Activated naive CD8-positive, alpha-beta T cell treated with anti-CD3 and anti-CD28 coated beads, Interleukin-2, amount 50 U/mL, for 16 hours (primary cell): ENCODE data around the gene ABCA13.

ENCODE experiments used
- DNase-seq: peaks from one replicate; pipeline ENCODE4 v3.0.0-alpha.2; 2020; ENCODE audit warnings: low read depth, low spot score

Gene ABCA13

DNA sequence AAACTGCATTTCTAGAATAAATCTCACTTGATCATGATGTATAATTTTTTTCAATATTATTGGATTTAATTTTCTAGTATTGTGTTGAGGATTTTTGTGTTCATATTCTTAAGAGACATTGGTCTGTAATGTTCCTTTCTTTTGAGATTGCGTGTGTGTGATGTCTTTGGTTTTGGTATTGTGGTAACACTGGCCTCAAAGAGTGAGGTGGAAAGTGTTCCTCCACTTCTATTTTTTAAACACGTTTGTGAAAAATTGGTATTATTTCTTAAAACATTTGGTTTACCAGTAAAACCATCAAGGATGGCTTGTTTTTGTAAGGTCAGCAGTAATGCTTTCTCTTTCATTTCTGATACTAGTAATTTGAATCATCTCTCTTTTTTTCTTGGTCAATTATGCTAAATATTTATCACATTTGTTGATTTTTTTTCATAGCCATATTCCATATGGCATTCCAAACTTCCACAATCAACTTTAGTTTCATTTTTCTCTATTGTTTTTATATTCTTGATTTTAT lies 462.9 kb downstream of the ABCA13 start:
- no peak for DNase-seq

DNA sequence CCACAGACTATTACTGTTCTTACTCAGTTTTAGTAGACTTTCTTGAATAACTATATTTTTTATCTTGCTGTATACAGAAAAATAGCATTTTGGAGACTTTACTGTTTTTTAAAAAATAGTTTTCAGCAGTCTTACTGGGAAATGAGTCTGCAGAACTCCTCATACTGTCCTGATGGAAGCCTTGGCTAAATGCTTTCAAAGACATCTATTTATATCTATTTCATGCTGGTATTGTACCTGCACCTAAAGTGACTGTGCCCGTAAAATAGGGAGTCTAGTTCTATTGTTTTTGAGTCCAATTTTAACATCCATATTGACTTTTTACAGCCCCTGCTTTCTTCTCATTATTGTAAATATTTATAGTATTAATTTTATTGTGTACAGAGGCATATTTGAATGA lies 464.5 kb downstream of the ABCA13 start:
- no peak for DNase-seq

DNA sequence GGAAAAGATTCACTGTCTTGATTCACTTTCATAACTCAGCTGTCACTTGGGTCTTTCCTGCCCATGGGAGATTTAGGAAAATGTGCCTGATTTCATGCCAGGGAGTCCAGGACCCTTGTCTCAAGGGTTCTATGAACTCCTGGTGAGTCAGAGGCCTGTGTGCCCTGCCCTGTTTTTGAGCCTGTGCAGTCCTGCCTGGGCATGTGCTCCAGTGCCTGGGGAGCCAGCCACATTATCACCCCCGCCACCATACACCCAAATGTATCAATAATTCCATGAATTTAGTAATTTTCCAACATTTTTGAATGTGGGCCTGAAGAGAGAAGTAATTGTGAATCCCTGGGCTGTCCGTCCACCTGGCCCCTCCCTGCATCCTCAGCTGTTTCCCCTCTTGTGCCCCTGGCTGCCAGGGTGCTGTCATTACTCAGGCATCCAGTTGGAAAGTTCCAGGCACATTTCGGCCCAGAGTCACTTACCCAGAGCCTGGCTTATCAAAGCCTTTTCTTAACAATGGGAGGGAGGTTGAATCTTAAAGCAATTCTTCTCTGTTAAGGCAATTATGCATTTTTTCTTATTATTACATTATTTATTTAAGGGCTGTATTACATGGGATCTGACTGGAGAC lies 465.2 kb downstream of the ABCA13 start:
- no peak for DNase-seq

DNA sequence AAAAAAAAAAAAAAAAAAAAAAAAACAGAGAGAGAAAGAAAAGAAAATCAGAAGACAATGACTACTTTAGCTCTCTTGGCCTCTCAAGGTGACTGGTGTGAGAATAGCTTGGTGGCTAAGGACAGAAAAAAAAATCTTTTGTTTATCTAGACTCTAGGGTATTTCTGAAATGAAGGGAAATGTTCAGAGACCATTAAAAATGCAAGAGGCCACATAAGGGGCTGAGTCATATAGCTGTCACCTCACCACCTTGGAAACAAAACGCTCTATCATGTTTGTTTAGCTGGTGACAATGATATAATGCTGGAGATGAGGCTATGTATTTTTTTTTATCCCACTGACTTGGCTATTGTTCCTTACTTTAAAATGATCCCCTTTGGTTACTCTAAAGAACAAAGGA lies 466.1 kb downstream of the ABCA13 start:
- DNase-seq: no peak

DNA sequence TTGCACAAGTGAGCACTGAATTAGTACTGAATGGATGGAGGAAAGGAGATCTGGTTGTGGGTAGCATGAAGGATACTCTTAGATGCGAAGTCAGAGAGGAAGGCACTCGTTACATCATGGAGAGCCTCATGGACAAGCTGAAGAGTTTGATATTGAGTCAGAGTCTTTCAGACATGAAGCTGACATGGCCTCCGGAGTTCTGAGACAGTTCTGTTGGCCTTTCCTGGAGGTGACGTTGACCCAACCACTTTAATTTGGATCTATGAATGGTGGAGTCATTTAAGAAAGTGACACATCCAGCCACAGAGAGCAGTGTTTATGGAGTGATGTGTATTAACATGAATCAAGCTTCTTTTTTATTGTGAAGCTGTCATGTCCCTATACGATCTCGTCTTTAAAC lies 466.8 kb downstream of the ABCA13 start:
- no peak for DNase-seq

DNA sequence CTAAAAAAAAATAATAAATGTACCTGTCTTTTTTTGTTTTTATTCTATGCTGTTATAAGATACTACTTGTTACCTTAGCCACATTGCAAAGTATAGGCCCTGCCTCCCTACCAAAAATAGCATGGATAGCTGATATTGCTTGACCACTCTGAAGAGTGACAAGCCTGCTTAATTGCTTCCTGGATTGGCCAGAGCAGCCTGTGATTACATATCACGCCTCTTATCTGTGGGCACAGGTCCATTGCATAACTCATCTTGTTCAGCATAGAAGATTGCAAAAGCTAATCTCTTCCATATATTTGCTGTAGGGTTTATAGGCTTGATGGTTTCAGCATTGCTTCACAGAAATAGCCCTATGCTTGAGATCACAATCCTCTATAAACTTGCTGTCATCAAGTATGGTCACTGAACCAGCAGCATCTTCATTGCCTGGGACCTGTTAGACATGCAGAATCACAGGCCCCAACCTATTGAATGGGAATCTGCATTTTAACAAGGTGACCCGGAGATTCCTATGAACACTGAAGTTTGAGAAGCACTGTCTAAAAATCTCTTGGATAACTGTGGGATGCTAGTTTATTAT lies 472.3 kb downstream of the ABCA13 start:
- no peak for DNase-seq

DNA sequence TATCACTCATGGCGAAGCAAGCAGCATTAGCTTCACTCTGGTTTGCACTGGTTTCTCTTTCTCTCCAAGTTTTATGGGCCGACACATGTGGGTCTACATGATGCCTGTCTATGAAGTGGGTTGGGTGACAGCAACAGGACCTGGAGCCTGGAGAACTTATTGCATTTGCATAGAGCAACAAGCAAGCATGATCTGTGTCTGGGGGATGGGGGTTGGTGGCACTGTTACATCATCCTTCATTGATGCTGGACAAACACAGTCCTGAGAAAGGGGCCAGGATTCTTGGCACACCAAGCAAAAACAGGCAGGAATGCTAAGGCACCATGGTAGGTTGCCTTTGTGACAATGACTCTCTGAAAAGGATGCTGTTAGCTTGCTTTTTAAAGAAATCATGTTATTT lies 486.9 kb downstream of the ABCA13 start:
- no peak for DNase-seq

DNA sequence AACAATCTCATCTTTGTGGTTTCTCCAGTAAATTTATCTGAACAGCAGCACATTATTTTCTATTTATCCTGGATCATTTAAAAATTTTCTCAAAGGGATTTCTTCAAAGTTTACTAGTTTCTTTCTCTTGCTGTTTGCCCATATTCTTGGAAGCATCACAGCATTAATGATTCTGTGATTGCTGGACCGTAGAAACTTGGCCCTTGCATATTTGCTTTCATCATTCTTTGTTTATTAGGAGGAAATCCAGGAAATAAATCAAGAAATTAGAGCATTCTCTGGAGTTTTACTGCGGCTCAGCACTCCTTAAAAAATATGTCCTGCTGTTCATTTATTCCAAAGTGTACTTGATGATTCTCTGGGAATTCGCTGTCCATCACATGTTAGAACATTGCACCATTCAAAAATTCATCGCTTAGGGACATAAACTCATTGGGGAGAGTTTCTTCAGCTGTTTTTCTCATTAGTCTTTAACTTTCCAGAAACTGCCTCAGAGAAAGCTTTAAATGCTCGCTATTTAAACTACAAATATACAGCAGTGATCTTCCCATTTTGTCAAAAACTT lies 489.1 kb downstream of the ABCA13 start:
- DNase-seq: no peak

DNA sequence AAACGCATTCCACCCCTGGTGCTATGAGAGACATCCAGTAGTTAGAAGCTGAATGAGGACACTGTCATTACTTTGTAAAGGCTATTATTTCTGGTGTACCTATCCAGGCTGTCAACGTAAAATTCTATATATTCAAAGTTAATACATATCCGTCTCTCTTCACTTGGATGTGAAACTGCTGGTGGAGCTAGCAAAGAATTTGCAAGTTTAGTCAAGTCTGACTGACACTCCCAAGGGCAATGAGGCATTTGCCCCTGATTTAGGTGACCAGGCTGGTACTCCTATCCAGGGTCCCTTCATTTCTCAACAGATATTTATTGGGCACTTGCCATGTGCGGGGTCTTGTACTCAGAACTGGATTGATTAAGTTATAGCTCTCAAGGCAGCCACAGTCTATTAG lies 493.0 kb downstream of the ABCA13 start:
- no peak for DNase-seq

DNA sequence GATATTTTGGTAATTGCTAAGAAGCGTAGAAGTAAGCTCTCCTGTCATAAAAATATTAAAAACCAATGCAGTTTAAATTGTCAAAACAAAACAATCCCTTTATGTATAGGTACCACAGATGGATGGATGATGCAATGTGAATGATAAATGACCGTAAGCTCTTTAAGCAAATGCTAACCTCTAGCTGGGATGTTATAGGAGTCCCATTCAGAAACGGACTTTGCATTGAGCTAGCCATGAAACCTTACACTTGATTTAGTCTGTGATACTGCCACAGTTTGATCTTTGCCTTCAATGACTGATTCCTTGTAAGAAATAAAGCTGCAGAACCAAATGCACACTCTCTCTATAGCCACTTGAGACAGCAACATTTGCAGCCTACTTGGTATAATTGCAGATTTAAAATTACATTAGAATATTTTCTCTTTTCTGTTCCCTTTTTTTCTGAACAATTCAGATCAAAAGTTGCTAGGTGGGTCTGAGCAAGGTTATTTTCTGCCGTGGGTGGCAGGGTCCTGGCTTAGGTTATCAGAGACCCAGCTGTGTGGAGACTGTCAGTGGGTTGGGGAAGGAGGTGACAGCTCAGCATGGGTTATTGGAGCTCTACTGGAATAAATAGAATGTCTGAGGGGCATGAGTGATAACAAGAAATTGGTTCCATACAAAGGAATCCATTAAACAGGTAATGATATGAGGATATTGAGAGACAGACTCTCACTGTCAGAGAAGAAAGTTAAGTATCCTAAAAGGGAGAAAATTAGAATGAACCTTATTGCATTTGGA lies 494.3 kb downstream of the ABCA13 start:
- DNase-seq: no peak

DNA sequence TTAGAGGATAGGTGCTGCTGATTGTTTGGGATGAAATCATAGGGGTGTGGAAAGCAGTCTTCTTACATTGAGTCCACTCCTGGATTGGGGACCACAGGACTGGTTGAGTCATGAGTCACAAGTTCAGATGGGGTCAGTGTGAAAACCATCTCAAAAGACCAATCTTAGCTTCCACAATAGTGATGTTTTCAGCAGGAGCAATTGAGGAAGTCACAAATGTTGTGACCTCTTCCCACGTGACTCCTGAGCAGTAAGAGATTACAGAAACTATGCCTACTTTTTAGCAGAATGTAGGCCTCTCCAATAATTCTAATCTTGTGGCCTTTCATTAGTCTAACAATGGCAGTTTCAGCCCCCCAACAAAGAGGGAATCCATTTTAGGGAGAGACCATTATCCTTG lies 496.1 kb downstream of the ABCA13 start:
- DNase-seq: no peak

DNA sequence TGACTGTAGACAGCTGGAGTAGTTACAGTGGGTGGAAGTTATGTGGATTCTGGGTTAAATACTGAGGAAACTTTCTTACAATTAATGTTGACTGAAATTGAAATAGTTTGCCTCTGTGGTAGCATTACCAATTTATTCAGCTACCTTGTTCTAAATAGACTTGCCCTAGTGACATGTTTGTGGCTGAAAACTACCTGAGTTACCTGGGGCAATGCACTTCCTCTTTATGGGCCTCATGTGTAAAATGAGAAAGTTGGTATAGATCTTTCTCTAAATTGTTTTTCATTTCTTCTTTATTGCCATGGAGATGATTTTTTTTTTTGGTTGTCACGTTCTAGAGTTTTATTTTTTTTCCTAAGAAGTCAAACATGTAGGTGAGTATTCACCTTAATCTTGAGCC lies 500.4 kb downstream of the ABCA13 start:
- no peak for DNase-seq

DNA sequence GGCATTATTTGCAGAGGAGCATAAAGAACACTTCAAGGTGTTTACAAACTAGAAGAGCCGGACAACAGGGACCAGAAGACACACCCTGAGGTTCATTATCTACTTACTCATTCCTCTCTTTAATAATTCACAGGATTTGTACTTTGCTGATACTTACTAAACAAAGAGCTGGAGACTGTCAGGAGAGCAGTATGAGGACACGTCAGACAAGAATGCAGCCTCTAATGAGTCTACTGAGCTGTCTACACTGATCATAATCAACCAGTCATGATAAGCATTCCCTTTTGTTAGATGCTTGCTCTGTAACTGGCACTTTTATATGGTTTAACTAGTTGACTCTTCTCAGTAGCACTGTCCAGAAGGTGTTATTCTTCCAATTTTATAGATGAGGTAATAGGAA lies 509.7 kb downstream of the ABCA13 start:
- no peak for DNase-seq

DNA sequence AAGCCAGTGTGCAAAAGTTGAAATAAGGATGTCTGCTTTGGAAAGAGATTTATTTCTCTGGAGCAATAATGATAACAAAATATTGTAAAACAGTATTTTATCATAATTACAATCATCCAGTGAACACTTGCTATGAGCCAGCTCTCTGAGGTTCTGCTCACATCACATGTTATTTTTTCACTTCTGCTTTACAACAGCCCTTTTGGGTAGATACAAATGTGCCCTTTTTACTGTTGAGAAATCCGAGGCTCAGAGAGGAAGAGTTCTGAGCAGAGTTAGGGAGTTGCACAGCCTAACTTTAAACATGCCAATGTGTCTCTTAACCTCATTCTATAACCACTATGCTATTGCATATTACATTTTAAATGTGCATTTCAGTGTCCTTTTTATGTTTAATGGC lies 520.5 kb downstream of the ABCA13 start:
- DNase-seq: no peak
